Right ventricle myocardium inferior (tissue), 1 donor: ENCODE results near the gene RUSF1. TPM values are rescaled to one million over a fixed set of nuclear protein-coding genes. Genes with fewer than 3 reads are reported as not detected.
A peak's percentile ranks its signal among the peaks of the same experiment; 100 is the strongest.
"Not testable (repeated sequence)": the region's sequence is repeated elsewhere in the genome, so short reads cannot be mapped to it uniquely, and the experiment has no call there.

ENCODE experiments used
- ATAC-seq: fragments of 200-7000 bp; cut with Tn5 transposase; one replicate; pipeline ENCODE4 v1.9.1; 2020; ENCODE audit warnings: mild to moderate bottlenecking, moderate library complexity
- DNase-seq: peaks from one replicate; pipeline ENCODE4 v3.0.0; 2021; ENCODE audit errors: missing footprints
- intact Hi-C: fragments of 100-400 bp; cut with DNase I; formaldehyde crosslinking; loops from one replicate; pipeline ENCODE4 v1.11.0; 2022
- total RNA-seq: library from RNA; stranded (reverse); fragmentation: NEBNext Ultra II Directional; extraction: Animal tissue kit (Norgen Biotek cat#: 25700); gene quantifications from one replicate; pipeline ENCODE4 v1.2.1, GENCODE V29; 2021
- donor health status: DM: no; HTN: yes; CAD: no; lungs with severe emphysema.

Gene RUSF1
- total RNA-seq, 1 donor from 2014 or later: 19.9 TPM

DNA sequence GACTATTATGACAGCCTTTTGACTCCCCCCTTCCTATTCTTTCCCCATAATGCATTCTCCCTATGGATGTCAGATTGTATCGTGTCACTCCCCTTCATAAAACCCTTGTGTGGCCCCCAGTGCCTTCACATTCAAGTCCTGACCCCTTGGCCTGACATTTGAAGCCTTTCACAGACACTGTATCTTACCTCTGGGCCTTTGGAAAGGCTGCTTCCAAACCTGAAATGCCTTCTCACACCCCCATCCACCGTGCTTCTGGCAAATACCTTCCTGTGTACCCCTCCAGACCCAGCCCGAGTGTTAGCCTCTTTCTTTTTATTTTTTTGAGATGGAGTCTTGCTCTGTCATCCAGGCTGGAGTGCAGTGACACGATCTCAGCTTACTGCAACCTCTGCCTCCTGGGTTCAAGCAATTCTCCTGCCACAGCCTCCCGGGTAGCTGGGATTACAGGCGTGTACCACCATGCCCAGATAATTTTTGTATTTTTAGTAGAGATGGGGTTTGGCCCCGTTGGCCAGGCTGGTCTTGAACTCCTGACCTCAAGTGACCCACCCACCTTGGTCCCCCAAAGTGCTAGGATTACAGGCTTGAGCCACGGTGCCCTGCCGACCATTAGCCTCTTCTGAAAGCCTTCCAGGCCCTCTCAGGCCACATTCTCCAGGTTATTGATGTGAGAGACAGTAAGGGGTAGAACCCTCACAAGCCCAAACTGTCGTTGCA is 46.8 kb downstream of the RUSF1 start:
- DNase-seq (no peak), ATAC-seq (no peak)
- intact Hi-C loops: loop anchor here (5.0 kb wide), 1 partner anchor 46 kb away; the partner anchor contains the start of gene RUSF1

DNA sequence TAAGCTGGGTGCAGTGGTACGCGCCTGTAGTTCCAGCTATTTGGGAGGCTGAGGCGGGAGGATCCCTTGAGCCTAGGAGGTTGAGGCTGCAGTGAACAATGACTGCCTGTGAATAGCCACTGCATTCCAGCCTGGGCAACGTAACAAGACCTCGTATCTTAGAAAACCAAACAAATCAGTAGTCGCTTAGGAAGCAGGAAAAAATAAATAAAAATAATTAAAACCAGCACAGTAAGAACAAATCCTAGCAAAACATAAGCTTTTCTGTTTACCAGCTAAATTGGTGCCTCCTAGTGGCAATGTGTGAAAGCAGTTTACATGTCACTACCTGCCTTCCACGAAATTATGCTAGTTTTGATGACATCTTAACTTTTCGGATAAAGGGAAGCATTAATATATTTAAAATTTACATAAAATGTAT is 47.6 kb downstream of the RUSF1 start:
- no peak for ATAC-seq
- intact Hi-C loops: loop anchor here (5.0 kb wide), 1 partner anchor 47 kb away; the partner anchor contains the start of gene RUSF1
- DNase-seq: no peak

DNA sequence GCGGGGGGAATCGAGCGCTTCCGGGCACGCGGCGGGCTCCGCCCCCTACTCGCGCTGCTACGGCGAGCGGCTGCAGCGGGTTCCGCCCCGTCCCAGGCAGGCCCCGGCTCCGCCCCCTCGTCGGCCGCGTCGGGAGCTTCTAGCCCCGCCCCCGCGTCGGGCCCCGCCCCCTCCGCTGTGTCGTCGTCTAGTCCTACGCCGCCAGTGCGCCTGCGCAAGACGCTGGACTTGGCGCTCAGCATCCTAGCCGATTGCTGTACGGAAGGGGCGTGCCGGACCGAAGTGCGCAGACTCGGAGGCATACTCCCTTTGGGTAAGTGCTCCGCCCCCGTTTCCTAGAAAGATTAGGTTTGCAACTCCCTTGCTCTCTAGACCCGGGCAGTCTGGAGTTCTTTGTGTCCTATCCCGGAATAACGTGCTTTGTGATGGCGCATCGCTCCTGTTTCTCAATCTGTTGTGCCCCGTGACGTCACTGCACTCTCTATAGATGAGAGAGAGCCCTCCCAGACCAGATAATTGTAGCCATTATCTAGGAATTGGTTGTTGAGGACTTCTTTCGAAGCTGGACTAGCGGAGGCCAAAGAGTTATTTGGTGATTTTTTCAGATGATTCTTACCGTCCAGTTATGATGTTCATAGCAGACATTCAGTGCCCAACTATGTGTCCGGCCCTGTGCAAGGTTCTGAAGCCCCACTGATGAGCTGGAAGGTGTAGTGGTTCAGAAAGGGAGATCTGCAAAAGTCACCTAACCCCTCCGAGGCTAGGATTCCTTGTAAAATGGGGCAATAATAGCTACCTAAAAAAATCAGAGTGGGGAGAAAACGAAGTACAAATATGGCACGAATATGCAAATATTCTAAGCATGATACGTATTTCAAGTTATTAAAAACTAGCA is 48.3 kb downstream of the RUSF1 start:
- intact Hi-C loops: loop anchor here (5.0 to 10.0 kb wide), 4 partner anchors 47 to 473 kb away; partner anchors contain the start of genes HSD3B7, RUSF1, ZNF267 and ZNF646
- ATAC-seq (peak; percentile 93), DNase-seq (peak; percentile 100)

DNA sequence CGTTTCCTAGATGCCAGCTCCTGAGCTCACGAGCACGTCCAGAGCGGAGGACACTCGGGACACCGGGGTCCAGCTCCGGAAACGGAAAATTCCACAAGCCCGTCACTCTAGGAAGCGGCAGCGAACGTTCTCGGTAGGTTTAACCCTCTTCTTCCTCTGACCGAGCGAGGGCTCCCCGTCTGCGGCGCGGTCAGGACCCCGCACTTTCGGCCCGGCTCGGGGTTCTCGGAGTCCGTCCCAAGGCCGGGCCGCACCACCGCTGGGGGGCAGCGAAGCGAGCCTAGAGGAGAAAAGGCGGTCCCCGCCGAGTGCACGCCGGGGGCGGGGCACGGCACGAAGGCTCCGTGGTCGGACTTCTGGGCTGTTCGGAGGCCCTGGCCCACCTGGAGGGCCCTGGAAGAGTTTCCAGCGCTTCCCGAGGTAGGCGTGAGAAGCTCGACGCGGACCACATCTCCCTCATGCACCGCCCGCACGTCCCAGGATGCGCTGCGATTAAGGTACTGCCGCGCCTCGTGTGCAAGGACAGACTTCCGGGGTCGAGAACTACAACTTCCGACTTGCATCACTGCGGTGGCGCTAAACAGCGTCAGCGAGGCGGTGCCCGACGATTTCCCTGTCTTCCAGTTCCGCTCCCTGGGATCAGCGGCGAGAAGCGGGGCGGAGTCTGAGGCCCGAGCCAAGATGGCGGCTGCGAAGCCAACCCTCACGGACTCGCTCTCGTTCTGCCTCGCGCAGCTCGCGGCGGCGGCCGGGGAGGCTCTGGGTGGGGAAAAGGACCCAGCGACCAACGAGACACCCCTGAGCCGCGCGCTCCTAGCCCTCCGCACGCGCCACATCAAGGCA is 49.1 kb downstream of the RUSF1 start, which contains the start of gene ARMC5:
ARMC5 (plus strand) TSS at position 658 of the 843 bp plus-strand sequence; CDS start at position 682, 24 bp downstream.
- intact Hi-C loops: loop anchor here (5.0 to 10.0 kb wide), 3 partner anchors 384 to 472 kb away; partner anchors contain the start of genes HSD3B7, ZNF267, ZNF646 and ZNF668
- DNase-seq (peak; percentile 98), ATAC-seq (peak; percentile 89)

DNA sequence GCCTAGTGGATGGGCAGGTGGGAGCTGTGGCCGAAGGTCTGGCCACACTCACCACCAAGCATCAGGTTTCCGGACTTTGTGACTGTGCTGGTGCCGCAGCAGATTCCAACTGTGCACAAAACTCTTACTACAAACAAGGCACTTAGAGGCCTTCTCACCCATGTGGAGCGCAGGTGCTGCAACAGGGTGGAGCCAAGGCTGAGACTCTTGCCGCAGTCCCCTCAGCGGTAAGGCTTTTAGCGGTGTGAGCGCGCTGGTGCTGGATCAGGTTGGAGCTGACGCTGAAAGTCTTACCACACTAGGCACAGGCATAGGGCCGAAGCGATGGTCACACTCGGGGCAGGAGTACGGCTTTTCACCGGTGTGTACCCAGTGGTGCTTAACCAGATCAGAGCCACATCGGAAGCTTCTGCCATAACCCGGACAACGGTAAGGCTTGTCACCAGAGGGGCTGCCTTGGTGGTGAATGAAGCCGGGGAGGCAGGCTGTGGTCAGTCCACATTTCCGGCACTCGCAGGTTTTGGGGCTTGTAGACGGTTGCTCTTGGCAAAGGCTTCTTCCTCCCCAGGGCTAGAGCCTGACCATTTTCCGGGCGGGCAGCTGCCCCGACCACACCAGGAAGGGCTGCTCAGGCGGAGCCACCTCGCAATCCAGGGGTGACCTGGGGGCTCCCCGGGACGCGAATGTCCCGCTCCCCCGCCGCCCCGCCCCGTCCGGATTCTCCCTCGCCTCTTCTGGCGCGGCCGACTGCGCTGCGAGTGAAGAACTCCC is 49.9 kb downstream of the RUSF1 start:
- ATAC-seq (no peak), DNase-seq (no peak)
- intact Hi-C loops: loop anchor here (5.0 to 10.0 kb wide), 3 partner anchors 383 to 471 kb away; partner anchors contain the start of genes HSD3B7, ZNF267, ZNF646 and ZNF668

DNA sequence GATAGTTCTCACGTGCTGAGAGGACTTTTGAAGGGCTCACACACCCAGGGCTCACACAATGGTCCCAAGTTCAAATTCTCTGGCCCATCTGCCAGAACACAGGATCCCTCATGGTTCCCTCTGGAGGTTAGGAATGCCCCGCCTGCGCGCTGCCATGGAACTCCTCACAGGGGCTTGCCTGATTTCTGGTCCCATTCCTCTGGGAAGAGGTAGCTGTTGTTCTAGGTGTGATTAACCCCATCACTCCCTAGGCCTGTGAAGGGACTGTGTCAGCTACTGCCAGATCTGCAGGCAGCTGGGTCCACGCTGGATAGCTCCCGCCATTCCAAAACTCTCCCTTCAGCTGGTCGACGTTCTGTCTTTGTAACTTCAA is 51.2 kb downstream of the RUSF1 start:
- ATAC-seq (no peak), DNase-seq (no peak)
- intact Hi-C loops: loop anchor here (5.0 to 10.0 kb wide), 3 partner anchors 382 to 470 kb away; partner anchors contain the start of genes HSD3B7, ZNF267, ZNF646 and ZNF668

DNA sequence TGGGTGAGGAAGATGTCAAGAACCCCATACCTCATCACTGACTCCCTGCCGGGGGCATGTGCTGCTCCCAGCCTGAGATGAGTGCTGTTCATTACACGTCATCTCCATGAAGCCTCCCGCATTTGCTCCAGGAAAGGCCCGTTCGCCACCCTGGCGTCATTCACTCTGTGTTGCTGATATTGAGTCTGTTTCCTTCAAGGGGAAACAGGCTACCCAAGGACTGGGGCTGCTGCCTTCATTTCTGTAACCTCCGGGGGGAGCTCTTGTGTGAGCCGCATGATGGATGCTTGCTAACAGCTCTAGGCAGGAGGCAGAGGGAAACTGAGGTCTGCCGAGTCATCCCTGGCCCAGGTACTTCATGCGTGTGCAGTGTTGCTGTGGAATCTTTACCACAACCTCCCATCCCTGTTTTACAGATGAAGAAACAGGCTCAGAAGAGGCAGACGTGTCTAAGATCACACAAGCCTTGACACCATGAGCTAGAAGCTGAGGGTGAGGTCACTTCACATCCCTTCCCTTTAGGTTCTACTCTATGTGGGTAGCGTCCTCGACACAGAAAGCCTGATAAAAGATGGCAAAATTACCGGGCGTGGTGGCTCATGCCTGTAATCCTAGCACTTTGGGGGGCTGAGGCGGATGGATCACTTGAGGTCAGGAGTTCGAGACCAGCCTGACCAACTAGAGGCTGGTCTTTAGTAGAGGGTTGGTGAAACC is 52.4 kb downstream of the RUSF1 start:
- no peak for ATAC-seq
- no peak for DNase-seq
- intact Hi-C loops: loop anchor here (5.0 to 10.0 kb wide), 3 partner anchors 381 to 468 kb away; partner anchors contain the start of genes HSD3B7, ZNF267, ZNF646 and ZNF668

DNA sequence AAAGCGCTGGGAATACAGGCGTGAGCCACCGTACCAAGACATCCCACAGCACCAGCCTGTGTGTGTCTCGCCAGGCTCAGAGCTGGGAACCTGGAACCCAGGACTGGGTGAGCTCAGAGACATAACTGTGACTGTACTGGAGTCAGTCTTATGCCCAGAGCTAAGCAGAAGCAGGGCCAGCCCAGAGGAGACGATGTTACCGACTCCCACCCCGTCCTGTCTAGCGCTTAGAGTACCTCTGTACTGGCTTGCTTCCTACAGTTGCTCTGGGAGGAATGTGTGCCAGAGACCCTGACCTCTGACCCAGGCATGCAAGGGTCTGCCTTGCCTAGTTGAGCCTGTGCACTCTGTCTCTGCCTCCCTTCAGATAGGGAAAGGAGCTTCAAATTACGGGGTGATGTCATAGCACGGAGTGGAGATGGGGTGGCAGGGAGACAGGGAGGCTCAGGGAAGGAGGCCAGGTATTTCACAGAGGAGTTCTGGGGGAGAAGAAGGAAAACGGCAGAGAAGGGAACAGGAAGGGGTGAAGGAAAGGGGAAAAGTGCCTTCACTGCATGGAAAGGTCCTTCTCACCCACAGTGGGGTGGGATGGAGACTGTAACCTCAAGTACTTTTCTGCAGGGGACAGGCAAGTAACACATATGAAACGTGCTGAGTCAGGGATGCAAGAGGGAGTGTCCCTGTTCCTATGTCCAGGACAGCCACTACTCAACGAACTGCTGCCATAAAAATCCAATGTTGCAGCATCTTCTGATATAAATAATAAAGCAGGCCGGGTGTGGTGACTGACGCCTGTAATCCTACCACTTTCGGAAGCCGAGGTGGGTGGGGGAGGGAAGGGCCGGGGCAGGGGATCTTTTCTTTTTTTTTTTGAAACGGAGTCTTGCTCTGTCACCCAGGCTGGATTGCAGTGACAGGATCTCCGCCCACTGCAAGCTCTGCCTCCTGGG is 54.7 kb downstream of the RUSF1 start:
- ATAC-seq: peak; percentile 27
- intact Hi-C loops: loop anchor here (10.0 kb wide), 1 partner anchor 379 kb away; the partner anchor contains the start of genes ZNF646 and ZNF668
- DNase-seq: peak; percentile 66

DNA sequence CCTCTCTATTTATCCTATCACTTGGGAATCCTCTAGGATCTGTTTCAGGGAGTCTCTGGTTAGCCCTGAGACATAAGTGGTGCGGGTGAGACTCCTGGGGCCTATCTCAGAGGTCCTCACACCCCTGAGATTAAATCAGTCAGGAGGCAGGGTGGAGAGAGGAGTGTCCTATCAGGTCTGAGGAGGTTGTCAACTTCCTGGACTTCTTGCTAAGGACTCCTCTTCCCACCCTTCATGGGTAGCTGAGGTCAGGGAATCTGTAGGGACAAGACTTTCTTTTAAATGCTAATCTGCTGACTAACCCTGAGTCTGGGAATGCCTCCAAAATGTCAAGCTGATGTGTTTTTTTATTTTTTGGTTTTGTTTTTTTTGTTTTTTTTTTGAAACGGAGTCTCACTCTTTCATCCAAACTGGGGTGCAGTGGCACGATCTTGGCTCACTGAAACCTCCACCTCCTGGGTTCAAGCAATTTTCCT is 55.5 kb downstream of the RUSF1 start:
- DNase-seq (no peak), ATAC-seq (peak; percentile 49)
- intact Hi-C loops: loop anchor here (10.0 kb wide), 1 partner anchor 378 kb away; the partner anchor contains the start of genes ZNF646 and ZNF668

DNA sequence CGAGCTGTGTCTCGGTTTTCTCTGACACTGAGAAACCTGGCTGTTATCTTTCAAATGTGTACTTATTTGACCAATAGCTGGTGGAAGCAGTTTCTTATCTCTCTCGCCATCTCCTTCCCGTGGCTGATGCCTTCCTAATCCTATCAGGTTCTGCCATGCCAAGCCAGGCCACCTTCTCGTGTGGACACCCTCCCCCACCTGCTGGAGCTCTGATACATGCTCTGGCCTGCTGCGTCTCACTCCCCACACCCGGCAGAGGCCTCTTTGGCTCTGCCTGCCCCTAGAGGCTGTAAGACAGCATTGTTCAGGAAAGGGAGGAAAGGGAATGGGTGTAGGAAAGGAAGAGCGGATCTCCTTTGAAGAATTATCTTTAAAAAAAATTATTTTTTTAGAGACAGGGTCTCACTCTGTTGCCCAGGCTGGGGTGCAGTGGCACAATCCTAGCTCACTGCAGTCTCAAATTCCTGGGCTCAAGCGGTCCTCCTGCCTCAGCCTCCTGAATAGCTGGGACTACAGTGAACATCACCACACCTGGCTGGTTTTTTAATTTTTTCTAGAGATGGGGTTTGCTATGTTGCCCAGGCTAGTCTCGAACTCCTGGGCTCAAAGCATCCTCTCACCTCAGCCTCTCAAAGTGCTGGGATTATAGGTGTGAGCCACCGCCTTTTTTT is 56.4 kb downstream of the RUSF1 start:
- ATAC-seq (peak; percentile 66), DNase-seq (peak; percentile 69)
- intact Hi-C loops: loop anchor here (10.0 kb wide), 1 partner anchor 377 kb away; the partner anchor contains the start of genes ZNF646 and ZNF668

DNA sequence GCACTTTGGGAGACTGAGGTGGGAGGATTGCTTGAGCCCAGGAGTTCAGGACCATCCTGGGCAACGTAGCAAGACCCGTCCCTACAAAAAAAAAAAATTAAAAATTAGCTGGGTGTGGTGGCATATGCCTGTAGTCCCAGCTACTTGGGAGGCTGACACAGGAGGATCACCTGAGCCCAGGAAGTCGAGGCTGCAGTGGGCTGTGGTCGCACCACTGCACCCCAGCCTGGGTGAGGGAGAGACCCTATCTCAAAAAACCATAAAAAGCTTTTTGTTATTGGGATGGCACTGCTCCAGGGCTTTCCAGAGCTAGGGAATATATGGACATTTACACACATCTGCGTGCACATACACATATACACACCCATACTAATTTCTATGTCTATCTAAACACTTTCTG is 57.0 kb downstream of the RUSF1 start:
- ATAC-seq (no peak), DNase-seq (no peak)

DNA sequence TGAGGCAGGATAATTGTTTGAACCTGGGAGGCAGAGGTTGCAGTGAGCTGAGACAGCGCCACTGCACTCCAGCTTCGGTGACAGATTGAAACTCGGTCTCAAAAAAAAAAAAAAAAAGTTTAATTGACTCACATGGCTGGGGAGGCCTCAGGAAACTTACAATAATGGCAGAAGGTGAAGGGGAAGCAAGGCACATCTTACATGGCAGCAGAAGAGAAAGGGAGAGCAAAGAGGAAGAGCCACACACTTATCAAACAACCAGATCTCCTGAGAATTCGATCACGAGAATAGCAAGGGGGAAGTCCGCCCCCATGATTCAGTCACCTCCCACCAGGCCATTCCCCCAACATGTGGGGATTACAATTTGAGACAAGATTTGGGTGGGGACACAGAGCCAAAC is 62.3 kb downstream of the RUSF1 start:
- not testable (repeated sequence) for DNase-seq, ATAC-seq
- intact Hi-C loops: loop anchor here (10.0 kb wide), 1 partner anchor 261 kb away; the partner anchor contains the start of gene FUS

More for the DNA sequence above, 57.0 kb downstream of the RUSF1 start:
- intact Hi-C loops: loop anchor here (10.0 kb wide), 1 partner anchor 376 kb away; the partner anchor contains the start of genes ZNF646 and ZNF668

DNA sequence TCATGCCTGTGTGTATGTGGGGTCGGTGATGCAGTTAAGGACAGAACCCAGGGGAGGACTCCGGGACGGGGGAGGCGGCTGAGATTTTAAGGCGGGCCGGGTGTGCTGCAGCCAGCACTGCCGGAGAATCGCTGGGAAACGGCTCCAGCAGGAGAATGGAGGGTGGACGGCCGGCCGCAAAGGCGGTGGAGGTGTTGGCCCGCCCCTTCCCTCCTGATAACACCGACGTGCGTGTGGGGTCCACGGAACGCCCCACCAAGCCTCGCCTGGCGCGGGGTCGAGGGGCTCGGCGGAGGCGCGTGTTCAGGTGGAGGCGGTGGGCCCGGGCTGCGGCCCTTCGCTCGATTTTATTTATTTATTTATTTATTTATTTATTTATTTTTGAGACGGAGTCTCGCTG is 66.2 kb downstream of the RUSF1 start:
- ATAC-seq (no peak), DNase-seq (no peak)
- intact Hi-C loops: loop anchor here (10.0 kb wide), 1 partner anchor 257 kb away; the partner anchor contains the start of gene FUS

DNA sequence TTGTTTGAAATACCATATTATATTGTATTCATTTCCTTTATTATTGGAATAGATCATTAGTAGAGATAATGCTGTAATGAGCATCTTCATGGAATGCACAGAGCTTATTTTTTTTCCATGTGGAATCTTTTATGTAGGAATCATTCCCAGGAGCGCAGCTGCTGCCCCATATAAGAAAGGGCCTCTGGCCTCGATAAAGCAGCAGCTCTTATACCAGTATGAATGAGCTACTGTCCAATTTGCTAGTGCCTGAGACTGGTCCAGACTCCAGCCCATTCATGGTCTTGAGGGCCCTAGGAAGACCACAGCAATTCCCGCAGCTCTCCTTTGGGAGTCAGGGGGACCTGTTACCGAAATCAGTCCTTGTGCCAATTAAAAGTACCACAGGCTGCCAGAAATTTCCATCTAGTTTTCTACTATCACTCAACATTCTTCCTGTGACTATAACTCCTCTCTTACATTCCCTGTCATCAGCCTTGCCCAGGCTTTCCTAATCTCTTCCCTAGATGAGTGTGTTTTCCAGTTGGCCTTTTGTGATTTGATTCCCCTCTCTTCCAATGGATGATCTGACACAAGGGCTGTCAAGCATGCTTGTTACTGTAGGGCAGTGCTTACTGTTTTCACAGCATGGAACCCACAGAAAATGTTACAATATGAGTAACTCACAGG is 67.5 kb downstream of the RUSF1 start:
- DNase-seq: no peak
- intact Hi-C loops: loop anchor here (10.0 kb wide), 1 partner anchor 256 kb away; the partner anchor contains the start of gene FUS
- no peak for ATAC-seq
